ENCODE results near the gene SAMD8. TPM values are rescaled to one million over a fixed set of nuclear protein-coding genes. Genes with fewer than 3 reads are reported as not detected.
A peak's percentile ranks its signal among the peaks of the same experiment; 100 is the strongest.
"Not testable (repeated sequence)": the region's sequence is repeated elsewhere in the genome, so short reads cannot be mapped to it uniquely, and the experiment has no call there.

Gene SAMD8
- total RNA-seq, 1 donor from 2014 or later = 17.7 TPM

DNA sequence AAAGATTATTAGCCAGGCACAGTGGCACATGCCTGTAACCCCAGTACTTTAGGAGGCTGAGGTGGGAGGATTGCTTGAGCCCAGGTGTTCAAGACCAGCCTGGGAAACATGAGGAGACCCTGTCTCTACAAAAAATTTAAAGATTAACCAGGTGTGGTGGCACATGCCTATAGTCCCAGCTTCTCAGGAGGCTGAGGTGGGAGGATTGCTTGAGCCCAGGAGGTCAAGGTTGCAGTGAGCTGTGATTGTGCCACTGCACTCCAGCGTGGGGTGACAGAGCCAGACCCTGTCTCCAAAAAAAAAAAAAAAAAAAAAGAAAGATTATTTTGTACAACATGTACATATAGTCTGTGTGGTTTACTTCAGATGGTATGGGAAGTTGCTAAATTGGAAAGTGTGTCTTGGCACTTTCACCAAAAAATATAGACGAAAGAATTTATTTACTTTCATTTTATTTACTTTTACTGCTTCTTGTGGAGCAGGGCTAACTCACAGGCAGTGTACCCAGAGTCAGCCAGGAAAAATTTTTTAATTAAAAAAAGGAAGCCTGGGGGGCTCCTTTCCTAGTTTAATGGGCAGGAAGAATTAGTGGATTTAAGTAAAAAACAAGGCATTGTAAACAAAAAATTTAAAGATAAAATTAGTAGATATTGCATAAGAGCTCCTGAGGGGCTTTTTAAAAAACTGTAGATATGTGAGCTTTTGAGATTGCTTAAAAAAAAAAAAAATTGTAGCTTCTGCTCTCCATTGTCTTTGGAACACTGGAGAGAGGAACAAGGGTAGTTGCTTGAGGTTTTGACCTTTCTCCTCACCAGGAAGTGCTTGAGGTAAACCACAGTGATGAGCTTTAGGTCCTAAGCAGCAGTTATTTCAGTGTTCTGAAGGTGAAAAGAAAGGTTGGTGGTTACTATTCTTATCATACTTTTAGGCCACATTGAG lies 54.5 kb downstream of the SAMD8 start:
- H3K9me3 Mint-ChIP-seq = no peaks in the 10 kb centered on the region
- peaks cover 26% of the 10 kb centered on the region for H3K4me1 Mint-ChIP-seq
- peak overlapping the region; percentile 91 for H3K27ac Mint-ChIP-seq
- DNase-seq = peak; percentile 78
- peak overlapping the region; percentile 82 for H3K4me3 Mint-ChIP-seq
- H3K36me3 Mint-ChIP-seq (ENCODE audit: low read depth) = peaks cover 28% of the 10 kb centered on the region
- intact Hi-C loops (cut with micrococcal nuclease) = loop anchor here (2.0 kb wide), 1 partner anchor 27 kb away; no protein-coding TSS in a partner anchor
- no peaks in the 10 kb centered on the region for H3K27me3 Mint-ChIP-seq

- H3K4me1 Mint-ChIP-seq = peaks cover 26% of the 10 kb centered on the region
- no peaks in the 10 kb centered on the region for H3K9me3 Mint-ChIP-seq
- H3K4me3 Mint-ChIP-seq = peak overlapping the region; percentile 82
- H3K36me3 Mint-ChIP-seq (ENCODE audit: low read depth) = peaks cover 26% of the 10 kb centered on the region
- intact Hi-C loops (cut with micrococcal nuclease) = loop anchor here (2.0 kb wide), 1 partner anchor 28 kb away; no protein-coding TSS in a partner anchor
- no peaks in the 10 kb centered on the region for H3K27me3 Mint-ChIP-seq
- H3K27ac Mint-ChIP-seq = peak overlapping the region; percentile 91
- DNase-seq = no peak
Measured at GRCh38 chr10:75166623-75166972, 55.1 kb downstream of the SAMD8 start.

DNA sequence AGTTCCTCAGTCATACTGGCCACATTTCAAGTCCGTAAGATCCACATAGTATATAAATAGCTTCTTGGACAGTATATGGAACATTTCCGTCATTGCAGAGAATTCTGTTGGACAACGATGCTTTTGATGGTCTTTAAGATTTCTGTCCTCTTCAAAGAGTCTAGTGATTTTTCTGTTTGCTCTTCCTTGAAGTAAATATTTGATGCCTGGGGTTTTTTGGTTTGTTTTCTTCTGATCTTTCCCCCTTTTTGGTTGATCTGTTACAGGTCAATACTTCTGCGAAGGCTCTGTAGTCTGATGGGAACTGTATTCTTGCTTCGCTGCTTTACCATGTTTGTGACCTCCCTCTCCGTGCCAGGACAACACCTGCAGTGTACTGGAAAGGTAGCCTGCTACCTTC lies 56.8 kb downstream of the SAMD8 start:
- Mint-ChIP-seq H3K27me3 (no peaks in the 10 kb centered on the region), H3K4me1 (peaks cover 26% of the 10 kb centered on the region), H3K36me3 (ENCODE audit: low read depth) (peaks cover 25% of the 10 kb centered on the region), H3K9me3 (no peaks in the 10 kb centered on the region), H3K4me3 (no peak overlapping the region), H3K27ac (peak overlapping the region; percentile 23)
- DNase-seq = no peak
- intact Hi-C loops (cut with micrococcal nuclease) = no loop called here

DNA sequence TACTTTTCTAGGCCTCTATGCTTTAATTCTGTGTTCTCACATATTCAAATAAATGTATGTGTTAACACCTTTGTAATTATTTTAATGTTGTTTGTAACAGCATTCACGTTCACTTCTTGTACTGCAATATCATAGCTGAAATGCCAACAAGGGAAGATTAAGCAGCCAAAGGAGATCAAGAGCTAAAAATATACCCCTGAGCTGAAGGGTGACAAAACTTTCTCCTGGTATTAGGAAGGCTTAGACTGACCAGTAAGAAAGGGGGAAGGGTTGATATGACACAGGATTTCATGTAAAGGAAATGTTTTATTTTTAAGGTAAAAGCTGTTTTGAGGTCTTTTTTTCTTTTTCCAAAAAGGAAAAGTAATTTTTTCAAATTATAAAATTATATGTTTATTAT lies 58.8 kb downstream of the SAMD8 start:
- Mint-ChIP-seq H3K27me3 (no peaks in the 10 kb centered on the region), H3K9me3 (no peaks in the 10 kb centered on the region), H3K4me1 (peaks cover 28% of the 10 kb centered on the region), H3K4me3 (no peak overlapping the region), H3K36me3 (ENCODE audit: low read depth) (peaks cover 26% of the 10 kb centered on the region), H3K27ac (no peak overlapping the region)
- intact Hi-C loops (cut with micrococcal nuclease) = no loop called here
- DNase-seq = no peak

- H3K4me3 Mint-ChIP-seq = no peak overlapping the region
- H3K27ac Mint-ChIP-seq = no peak overlapping the region
- H3K27me3 Mint-ChIP-seq = no peaks in the 10 kb centered on the region
- peaks cover 38% of the 10 kb centered on the region for H3K36me3 Mint-ChIP-seq (ENCODE audit: low read depth)
- no peak for DNase-seq
- intact Hi-C loops (cut with micrococcal nuclease) = loop anchor here (1.0 kb wide), 1 partner anchor 12 kb away; no protein-coding TSS in a partner anchor
- peaks cover 27% of the 10 kb centered on the region for H3K4me1 Mint-ChIP-seq
- no peaks in the 10 kb centered on the region for H3K9me3 Mint-ChIP-seq
Measured at GRCh38 chr10:75175046-75175445, 63.6 kb downstream of the SAMD8 start.

DNA sequence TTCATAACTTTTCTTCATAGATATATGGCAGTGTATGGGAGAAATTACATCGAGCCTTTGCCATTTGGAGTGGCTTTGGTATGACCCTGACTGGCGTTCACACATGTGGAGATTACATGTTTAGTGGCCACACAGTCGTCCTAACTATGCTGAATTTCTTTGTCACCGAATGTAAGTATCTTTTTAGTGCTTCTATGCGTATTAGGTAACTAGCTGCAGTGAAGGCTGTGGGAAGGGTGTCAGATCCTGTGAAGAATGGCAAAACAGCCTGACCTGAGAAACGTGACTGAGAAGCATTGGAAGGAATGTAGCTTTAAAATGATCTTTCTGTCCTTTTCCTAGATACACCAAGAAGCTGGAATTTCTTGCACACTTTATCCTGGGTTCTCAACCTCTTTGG lies 64.6 kb downstream of the SAMD8 start:
- H3K27ac Mint-ChIP-seq = no peak overlapping the region
- no peak overlapping the region for H3K4me3 Mint-ChIP-seq
- intact Hi-C loops (cut with micrococcal nuclease) = no loop called here
- peaks cover 37% of the 10 kb centered on the region for H3K36me3 Mint-ChIP-seq (ENCODE audit: low read depth)
- H3K27me3 Mint-ChIP-seq = no peaks in the 10 kb centered on the region
- H3K4me1 Mint-ChIP-seq = peaks cover 31% of the 10 kb centered on the region
- H3K9me3 Mint-ChIP-seq = no peaks in the 10 kb centered on the region
- no peak for DNase-seq

DNA sequence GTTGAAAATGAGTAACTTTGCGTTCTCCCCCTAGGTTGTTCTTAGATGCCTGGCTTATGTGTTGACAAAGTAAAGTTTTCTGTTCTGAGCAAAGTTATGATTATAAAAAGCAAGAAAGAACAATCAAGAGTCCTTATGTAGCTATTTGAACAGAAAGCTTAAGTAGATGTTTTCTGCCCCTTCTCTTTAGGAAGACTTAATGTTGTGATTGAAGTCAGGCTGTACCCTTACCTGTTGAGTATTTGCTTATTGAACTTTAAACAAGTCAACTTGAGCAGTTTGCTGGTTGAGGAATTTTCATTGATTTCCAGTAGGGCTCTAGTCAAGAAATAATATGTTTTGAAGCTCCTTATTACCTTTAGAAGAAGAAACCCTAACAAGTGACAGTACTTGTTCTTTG lies 65.3 kb downstream of the SAMD8 start:
- H3K4me3 Mint-ChIP-seq = no peak overlapping the region
- no peaks in the 10 kb centered on the region for H3K27me3 Mint-ChIP-seq
- DNase-seq = no peak
- H3K4me1 Mint-ChIP-seq = peaks cover 37% of the 10 kb centered on the region
- intact Hi-C loops (cut with micrococcal nuclease) = no loop called here
- no peak overlapping the region for H3K27ac Mint-ChIP-seq
- peaks cover 42% of the 10 kb centered on the region for H3K36me3 Mint-ChIP-seq (ENCODE audit: low read depth)
- no peaks in the 10 kb centered on the region for H3K9me3 Mint-ChIP-seq

GRCh38 chr10:75179657-75180177 lies 68.3 kb downstream of the SAMD8 start:
- intact Hi-C loops (cut with micrococcal nuclease) = loop anchor here (5.0 kb wide), 1 partner anchor 42 kb away; no protein-coding TSS in a partner anchor
- Mint-ChIP-seq H3K27ac (peak overlapping the region; percentile 66), H3K4me3 (peak overlapping the region; percentile 7), H3K36me3 (ENCODE audit: low read depth) (peaks cover 42% of the 10 kb centered on the region), H3K4me1 (peaks cover 32% of the 10 kb centered on the region), H3K9me3 (no peaks in the 10 kb centered on the region), H3K27me3 (no peaks in the 10 kb centered on the region)
- DNase-seq = no peak

DNA sequence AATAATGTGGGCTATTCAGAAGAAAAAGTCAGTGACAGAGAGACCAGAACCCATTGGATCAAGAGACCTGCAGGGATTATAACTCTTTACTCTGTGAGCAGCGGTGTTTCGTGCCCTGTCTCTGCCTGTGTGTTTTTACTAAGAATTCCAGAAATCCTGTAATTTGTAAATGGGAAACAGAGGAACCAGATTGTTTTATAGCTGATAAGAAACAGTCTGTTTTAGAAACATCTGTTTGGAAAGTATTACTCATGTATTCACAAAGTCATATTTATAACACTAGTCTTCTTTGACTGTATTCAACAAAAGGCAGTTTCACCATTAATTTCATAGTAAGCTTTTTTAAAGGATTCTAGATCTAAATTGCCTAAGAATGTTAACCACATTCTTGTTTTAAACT lies 69.1 kb downstream of the SAMD8 start:
- peaks cover 37% of the 10 kb centered on the region for H3K36me3 Mint-ChIP-seq (ENCODE audit: low read depth)
- no peaks in the 10 kb centered on the region for H3K27me3 Mint-ChIP-seq
- H3K27ac Mint-ChIP-seq = no peak overlapping the region
- H3K4me1 Mint-ChIP-seq = peaks cover 29% of the 10 kb centered on the region
- H3K9me3 Mint-ChIP-seq = no peaks in the 10 kb centered on the region
- intact Hi-C loops (cut with micrococcal nuclease) = loop anchor here (5.0 kb wide), 1 partner anchor 43 kb away; no protein-coding TSS in a partner anchor
- DNase-seq = no peak
- H3K4me3 Mint-ChIP-seq = no peak overlapping the region

GRCh38 chr10:75181073-75181472 lies 69.6 kb downstream of the SAMD8 start:
- H3K27me3 Mint-ChIP-seq = no peaks in the 10 kb centered on the region
- H3K4me1 Mint-ChIP-seq = peaks cover 31% of the 10 kb centered on the region
- intact Hi-C loops (cut with micrococcal nuclease) = loop anchor here (5.0 kb wide), 1 partner anchor 44 kb away; no protein-coding TSS in a partner anchor
- DNase-seq = no peak
- H3K27ac Mint-ChIP-seq = peak overlapping the region; percentile 23
- no peaks in the 10 kb centered on the region for H3K9me3 Mint-ChIP-seq
- H3K36me3 Mint-ChIP-seq (ENCODE audit: low read depth) = peaks cover 34% of the 10 kb centered on the region
- no peak overlapping the region for H3K4me3 Mint-ChIP-seq

GRCh38 chr10:75186310-75186709 lies 74.9 kb downstream of the SAMD8 start:
- H3K36me3 Mint-ChIP-seq (ENCODE audit: low read depth) = peaks cover 5% of the 10 kb centered on the region
- DNase-seq = no peak
- no peaks in the 10 kb centered on the region for H3K27me3 Mint-ChIP-seq
- H3K4me1 Mint-ChIP-seq = peaks cover 13% of the 10 kb centered on the region
- intact Hi-C loops (cut with micrococcal nuclease) = loop anchor here (5.0 kb wide), 1 partner anchor 74 kb away; the partner anchor contains the start of gene SAMD8
- no peak overlapping the region for H3K4me3 Mint-ChIP-seq
- no peak overlapping the region for H3K27ac Mint-ChIP-seq
- no peaks in the 10 kb centered on the region for H3K9me3 Mint-ChIP-seq

GRCh38 chr10:75187961-75188426 lies 76.5 kb downstream of the SAMD8 start:
- H3K9me3 Mint-ChIP-seq = no peaks in the 10 kb centered on the region
- H3K27me3 Mint-ChIP-seq = no peaks in the 10 kb centered on the region
- H3K4me3 Mint-ChIP-seq = no peak overlapping the region
- H3K27ac Mint-ChIP-seq = peak overlapping the region; percentile 15
- peaks cover 2% of the 10 kb centered on the region for H3K36me3 Mint-ChIP-seq (ENCODE audit: low read depth)
- intact Hi-C loops (cut with micrococcal nuclease) = loop anchor here (1.0 to 5.0 kb wide), 4 partner anchors 22 to 76 kb away; partner anchors contain the start of genes SAMD8 and VDAC2
- peaks cover 12% of the 10 kb centered on the region for H3K4me1 Mint-ChIP-seq
- DNase-seq = peak; percentile 89

- peaks cover 12% of the 10 kb centered on the region for H3K4me1 Mint-ChIP-seq
- peak overlapping the region; percentile 15 for H3K27ac Mint-ChIP-seq
- not testable (repeated sequence) for H3K36me3 Mint-ChIP-seq (ENCODE audit: low read depth); DNase-seq; H3K9me3 Mint-ChIP-seq; H3K4me3 Mint-ChIP-seq; H3K27me3 Mint-ChIP-seq
- intact Hi-C loops (cut with micrococcal nuclease) = loop anchor here (1.0 to 5.0 kb wide), 4 partner anchors 22 to 76 kb away; partner anchors contain the start of genes SAMD8 and VDAC2
Measured at GRCh38 chr10:75188522-75188921, 77.1 kb downstream of the SAMD8 start.

Data from activated CD4-positive, alpha-beta T cell treated with anti-CD3 and anti-CD28 coated beads, Interleukin-2, amount 10 ng/mL, durations not matched to agents 24 days and 14 days (primary cell).